Measurements from ENCODE around the gene SORCS2. TPM values are rescaled to one million over a fixed set of nuclear protein-coding genes. Genes with fewer than 3 reads are reported as not detected.

The SORCS2 gene
- total RNA-seq, 4 donors from 2014 or later = 0.07 to 1.2 (median 0.11) TPM

DNA sequence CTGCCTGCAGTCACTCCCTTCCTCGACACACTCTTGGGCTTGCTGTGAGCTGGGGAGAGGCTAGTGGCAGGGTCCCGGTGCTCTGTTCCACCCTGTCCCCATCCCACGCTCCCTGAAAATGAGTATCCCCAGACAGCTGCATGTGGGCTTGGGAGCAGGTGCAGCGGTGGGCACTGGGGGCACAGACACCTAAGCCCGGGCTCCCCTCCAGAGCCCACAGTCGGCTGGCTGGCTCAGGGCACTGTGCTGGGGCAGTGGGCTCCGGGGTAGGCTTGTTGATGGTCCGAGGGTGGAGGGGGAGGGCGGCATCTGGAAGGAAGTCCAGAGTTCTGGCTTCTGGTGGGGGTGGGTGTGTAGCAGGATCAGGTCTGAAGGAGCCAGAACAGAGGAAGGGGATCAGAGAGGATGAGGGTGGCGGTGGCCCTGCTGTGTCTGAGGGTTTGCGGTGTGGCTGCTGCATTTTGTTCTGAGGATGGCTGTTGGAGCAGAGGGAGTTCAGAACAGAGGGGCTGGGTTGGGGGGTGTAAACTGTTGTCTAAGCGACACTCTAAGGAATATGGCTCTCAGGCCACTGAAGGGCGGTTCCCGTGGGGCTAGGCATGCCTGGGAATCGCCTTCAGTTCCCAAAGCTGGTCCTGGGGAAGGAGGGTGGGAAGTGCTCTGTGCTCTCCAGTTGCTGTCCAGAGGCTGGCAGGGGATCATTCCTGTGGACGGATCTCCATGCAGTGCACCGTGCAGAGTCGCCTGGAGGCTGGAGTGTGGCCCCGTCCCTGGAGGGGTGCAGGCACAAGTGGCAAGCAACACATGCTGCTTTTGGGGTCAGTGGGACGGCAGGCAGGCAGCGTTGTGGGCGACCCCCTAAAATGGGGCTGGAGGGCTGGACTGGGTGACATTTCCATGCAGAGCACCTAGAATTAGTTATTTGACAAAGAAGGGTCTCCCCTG is 114.0 kb downstream of the SORCS2 start:
- H3K4me3 ChIP-seq = no peak overlapping the region
- no peak for TF ChIP-seq POLR2A (IDR thresholded peaks at IDR 0.05)
- TF ChIP-seq, protein P1, sequence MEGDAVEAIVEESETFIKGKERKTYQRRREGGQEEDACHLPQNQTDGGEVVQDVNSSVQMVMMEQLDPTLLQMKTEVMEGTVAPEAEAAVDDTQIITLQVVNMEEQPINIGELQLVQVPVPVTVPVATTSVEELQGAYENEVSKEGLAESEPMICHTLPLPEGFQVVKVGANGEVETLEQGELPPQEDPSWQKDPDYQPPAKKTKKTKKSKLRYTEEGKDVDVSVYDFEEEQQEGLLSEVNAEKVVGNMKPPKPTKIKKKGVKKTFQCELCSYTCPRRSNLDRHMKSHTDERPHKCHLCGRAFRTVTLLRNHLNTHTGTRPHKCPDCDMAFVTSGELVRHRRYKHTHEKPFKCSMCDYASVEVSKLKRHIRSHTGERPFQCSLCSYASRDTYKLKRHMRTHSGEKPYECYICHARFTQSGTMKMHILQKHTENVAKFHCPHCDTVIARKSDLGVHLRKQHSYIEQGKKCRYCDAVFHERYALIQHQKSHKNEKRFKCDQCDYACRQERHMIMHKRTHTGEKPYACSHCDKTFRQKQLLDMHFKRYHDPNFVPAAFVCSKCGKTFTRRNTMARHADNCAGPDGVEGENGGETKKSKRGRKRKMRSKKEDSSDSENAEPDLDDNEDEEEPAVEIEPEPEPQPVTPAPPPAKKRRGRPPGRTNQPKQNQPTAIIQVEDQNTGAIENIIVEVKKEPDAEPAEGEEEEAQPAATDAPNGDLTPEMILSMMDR (IDR thresholded peaks at IDR 0.05 in 4 of 5, conservative IDR thresholded peaks at IDR 0.05 in 1 of 5) = no peak
- H3K27ac ChIP-seq = no peak overlapping the region
- DNase-seq (no peak), ATAC-seq (no peak)
- no peaks in the 10 kb centered on the region for H3K4me1 ChIP-seq
- peaks cover 2 to 13% (median 4%) of the 10 kb centered on the region in 3 donors for H3K27me3 ChIP-seq
- in situ Hi-C loops (cut with MboI; ENCODE audit: low sequenced_read_pairs in 4 of 4) (no loop called here), intact Hi-C loops (cut with DNase I; ENCODE audit: low total_unique reads) (no loop called here)
- H3K36me3 ChIP-seq = no peaks in the 10 kb centered on the region
- H3K9me3 ChIP-seq = no peaks in the 10 kb centered on the region

DNA sequence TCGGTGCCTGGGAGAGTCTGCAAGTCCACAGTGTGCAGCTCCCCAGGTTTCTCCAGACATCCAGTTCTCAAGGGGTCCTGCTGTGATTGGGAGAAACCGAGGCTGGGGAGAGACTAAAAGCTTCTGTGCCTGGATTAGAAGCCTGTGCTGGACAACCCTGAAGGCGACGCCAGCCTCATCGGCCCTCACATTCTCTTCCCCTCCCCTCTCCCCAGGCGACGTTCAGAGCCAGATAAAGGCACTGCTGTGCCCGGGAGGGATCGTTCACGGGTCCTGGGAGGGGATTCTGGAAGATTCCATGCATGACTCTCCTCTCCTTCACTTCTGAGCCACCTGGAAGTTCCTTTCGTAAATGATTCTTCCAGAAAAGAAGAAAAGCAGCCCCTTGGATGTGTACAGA is 114.6 kb downstream of the SORCS2 start:
- Histone ChIP-seq H3K4me3 (no peak overlapping the region), H3K27ac (no peak overlapping the region), H3K9me3 (no peaks in the 10 kb centered on the region), H3K27me3 (peaks cover 2 to 13% (median 4%) of the 10 kb centered on the region in 3 donors), H3K36me3 (no peaks in the 10 kb centered on the region), H3K4me1 (no peaks in the 10 kb centered on the region)
- intact Hi-C loops (cut with DNase I; ENCODE audit: low total_unique reads) (no loop called here), in situ Hi-C loops (cut with MboI; ENCODE audit: low sequenced_read_pairs in 4 of 4) (no loop called here)
- ATAC-seq = no peak
- no peak for DNase-seq
- TF ChIP-seq POLR2A (IDR thresholded peaks at IDR 0.05) = no peak
- TF ChIP-seq, protein P1 (IDR thresholded peaks at IDR 0.05 in 4 of 5, conservative IDR thresholded peaks at IDR 0.05 in 1 of 5) = no peak

DNA sequence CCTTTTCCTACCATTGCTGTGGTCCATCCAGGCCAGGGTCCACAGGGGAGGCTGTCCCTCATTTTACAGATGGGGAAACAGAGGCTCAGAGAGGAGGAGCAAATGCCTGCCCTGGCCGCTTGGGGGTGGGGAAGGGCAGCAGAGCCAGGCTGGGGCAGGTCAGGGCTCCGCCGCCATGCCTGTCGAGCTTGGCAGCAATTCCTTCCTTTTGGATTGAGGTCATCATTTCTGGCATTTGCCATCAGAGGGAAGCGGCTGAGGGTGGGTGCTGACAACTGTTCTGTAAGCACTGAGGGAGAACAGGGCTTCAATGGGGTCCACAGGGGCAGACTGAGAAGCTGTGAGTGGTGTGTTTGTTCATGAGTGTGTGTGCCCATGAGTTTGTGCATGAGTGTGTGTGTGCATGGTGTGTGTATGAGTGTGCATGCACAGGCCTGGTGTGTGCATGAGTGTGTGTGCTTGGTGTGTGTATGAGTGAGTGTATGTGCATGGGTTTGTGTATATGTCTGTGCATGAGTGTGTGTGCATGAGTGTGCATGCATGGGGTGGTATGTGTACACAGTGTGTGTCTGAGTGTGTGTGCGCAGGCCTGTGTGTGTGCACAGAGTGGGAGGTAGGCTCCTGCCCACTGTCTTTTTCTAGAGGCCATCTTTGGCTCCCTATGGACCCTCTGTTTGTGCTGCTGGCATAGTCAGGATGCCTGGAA is 115.2 kb downstream of the SORCS2 start:
- intact Hi-C loops (cut with DNase I; ENCODE audit: low total_unique reads) = no loop called here
- TF ChIP-seq, protein P1 (IDR thresholded peaks at IDR 0.05 in 4 of 5, conservative IDR thresholded peaks at IDR 0.05 in 1 of 5) = no peak
- no peak for TF ChIP-seq POLR2A (IDR thresholded peaks at IDR 0.05)
- Histone ChIP-seq H3K4me3 (no peak overlapping the region), H3K27ac (no peak overlapping the region), H3K27me3 (peaks cover 2 to 13% (median 4%) of the 10 kb centered on the region in 3 donors), H3K36me3 (no peaks in the 10 kb centered on the region), H3K9me3 (no peaks in the 10 kb centered on the region), H3K4me1 (no peaks in the 10 kb centered on the region)
- in situ Hi-C loops (cut with MboI; ENCODE audit: low sequenced_read_pairs in 4 of 4) = no loop called here
- ATAC-seq = no peak
- no peak for DNase-seq

DNA sequence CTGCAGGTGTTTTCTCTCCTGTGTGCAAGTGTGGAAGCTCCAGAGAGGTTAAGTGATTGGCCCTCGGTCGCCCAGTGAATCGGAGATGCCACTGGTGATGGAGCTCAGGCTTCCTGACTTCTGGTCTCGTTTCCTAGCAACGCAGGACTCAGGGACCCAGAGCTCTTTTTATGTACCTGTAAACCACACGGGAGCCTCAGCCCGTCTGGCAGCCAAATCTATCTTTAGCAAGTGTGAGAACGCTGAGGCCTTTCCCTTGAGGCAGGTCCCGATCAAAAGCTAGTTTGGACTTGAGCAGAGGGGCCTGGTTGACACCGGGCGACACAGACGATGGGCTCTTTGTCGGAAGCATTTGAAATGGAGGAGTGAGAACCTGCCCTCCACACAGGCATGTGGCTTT is 116.8 kb downstream of the SORCS2 start:
- H3K4me1 ChIP-seq = no peaks in the 10 kb centered on the region
- intact Hi-C loops (cut with DNase I; ENCODE audit: low total_unique reads) (no loop called here), in situ Hi-C loops (cut with MboI; ENCODE audit: low sequenced_read_pairs in 4 of 4) (no loop called here)
- no peaks in the 10 kb centered on the region for H3K9me3 ChIP-seq
- H3K27ac ChIP-seq = no peak overlapping the region
- H3K27me3 ChIP-seq = peaks cover 2 to 13% (median 4%) of the 10 kb centered on the region in 3 donors
- TF ChIP-seq POLR2A (IDR thresholded peaks at IDR 0.05) = no peak
- TF ChIP-seq, protein P1 (IDR thresholded peaks at IDR 0.05 in 4 of 5, conservative IDR thresholded peaks at IDR 0.05 in 1 of 5) = no peak
- no peaks in the 10 kb centered on the region for H3K36me3 ChIP-seq
- H3K4me3 ChIP-seq = no peak overlapping the region
- DNase-seq = no peak
- ATAC-seq = no peak

Measured in gastrocnemius medialis (tissue), 4 donors.